SJSA1 (cell line): ENCODE measurements around the gene RANBP17. TPM values are rescaled to one million over a fixed set of nuclear protein-coding genes. Genes with fewer than 3 reads are reported as not detected.
"Not testable (repeated sequence)": the region's sequence is repeated elsewhere in the genome, so short reads cannot be mapped to it uniquely, and the experiment has no call there.

ENCODE experiments used
- DNase-seq, 2 experiments: peaks; one replicate each; pipeline ENCODE4 v3.0.0-alpha.2; 2015 to 2020; ENCODE audit warnings: low spot score in 2 of 2, low read depth in 1 of 2
- H3K27ac ChIP-seq: fragments of 250-450 bp; sonication (Bioruptor Pico); 2 replicates; pipeline ENCODE4 v1.5.1; 2020; ENCODE audit warnings: mild to moderate bottlenecking, moderate library complexity
- H3K27me3 ChIP-seq: fragments of 250-450 bp; sonication (Bioruptor Pico); replicated peaks from 2 replicates; pipeline ENCODE4 v1.5.1; 2020; ENCODE audit warnings: mild to moderate bottlenecking, moderate library complexity
- H3K36me3 ChIP-seq: fragments of 250-450 bp; sonication (Bioruptor Pico); 2 replicates; pipeline ENCODE4 v1.5.1; 2020; ENCODE audit warnings: mild to moderate bottlenecking
- H3K4me1 ChIP-seq: fragments of 250-450 bp; sonication (Bioruptor Pico); replicated peaks from 2 replicates; pipeline ENCODE4 v1.6.1; 2021; ENCODE audit warnings: mild to moderate bottlenecking
- H3K4me3 ChIP-seq: fragments of 250-450 bp; sonication (Bioruptor Pico); 2 replicates; pipeline ENCODE4 v1.5.1; 2020; ENCODE audit warnings: mild to moderate bottlenecking
- H3K9me3 ChIP-seq: fragments of 250-450 bp; sonication (Bioruptor Pico); replicated peaks from 2 replicates; pipeline ENCODE4 v1.5.1; 2020; ENCODE audit warnings: mild to moderate bottlenecking
- total RNA-seq: library from RNA; depleted of rRNA; stranded (reverse); fragments of >200 nt; shearing (Covaris generic); gene quantifications from 2 replicates; pipeline ENCODE4 v1.2.3, GENCODE V29; 2014

RANBP17 gene
- total RNA-seq, 1 experiment from 2014 or later: 24.6 TPM

DNA sequence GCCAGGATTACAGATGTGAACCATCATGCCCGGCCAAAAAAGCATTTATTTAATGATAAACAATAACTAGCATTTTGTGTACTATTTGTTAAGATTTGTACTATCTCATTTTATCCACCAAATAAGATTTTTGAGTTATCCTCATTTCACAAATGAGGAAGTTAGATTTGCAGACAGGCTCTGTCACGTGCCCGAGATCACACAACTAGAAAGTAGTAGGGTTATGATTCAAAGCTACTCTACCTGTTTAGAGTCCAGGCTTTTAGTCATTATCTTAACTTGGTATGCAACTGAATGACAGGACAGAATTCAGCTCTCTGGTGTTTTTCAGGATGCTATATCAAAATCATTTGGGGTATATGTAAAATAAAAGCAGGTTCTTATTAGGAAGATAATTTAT is 20.5 kb downstream of the RANBP17 start:
- Histone ChIP-seq H3K27me3 (no peaks in the 10 kb centered on the region), H3K9me3 (0 out of 2 replicates have a peak, but pooled peaks cover 2% of the 10 kb centered on the region), H3K27ac (no peak overlapping the region), H3K4me1 (0 out of 2 replicates have a peak, but pooled peaks cover 7% of the 10 kb centered on the region), H3K36me3 (peaks cover 23% of the 10 kb centered on the region), H3K4me3 (no peak overlapping the region)
- DNase-seq: no peak

DNA sequence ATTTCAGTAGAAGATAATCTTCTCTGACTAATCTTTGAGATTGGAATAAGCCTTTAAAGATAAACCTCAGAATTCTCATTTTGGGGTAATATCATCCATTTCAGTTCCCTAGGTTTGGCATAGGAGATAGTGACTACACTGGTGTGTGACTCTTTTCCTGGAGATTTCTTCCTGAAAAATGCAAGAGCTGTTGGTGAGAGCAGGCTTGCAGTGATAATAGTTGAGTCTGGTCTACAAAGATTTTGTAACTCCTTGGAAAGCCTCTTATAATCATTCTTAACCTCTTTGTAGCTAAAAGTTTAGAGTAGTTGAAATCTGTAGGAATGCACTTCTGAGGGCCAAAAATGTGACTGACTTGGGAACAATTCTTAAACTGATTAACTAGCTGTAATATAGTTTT is 23.4 kb downstream of the RANBP17 start:
- Histone ChIP-seq H3K36me3 (peaks cover 23% of the 10 kb centered on the region), H3K4me1 (peaks cover 7% of the 10 kb centered on the region; the same call in 1 of the 2 replicates), H3K9me3 (0 out of 2 replicates have a peak, but pooled peaks cover 2% of the 10 kb centered on the region), H3K27me3 (no peaks in the 10 kb centered on the region), H3K4me3 (no peak overlapping the region), H3K27ac (no peak overlapping the region)
- DNase-seq: no peak

DNA sequence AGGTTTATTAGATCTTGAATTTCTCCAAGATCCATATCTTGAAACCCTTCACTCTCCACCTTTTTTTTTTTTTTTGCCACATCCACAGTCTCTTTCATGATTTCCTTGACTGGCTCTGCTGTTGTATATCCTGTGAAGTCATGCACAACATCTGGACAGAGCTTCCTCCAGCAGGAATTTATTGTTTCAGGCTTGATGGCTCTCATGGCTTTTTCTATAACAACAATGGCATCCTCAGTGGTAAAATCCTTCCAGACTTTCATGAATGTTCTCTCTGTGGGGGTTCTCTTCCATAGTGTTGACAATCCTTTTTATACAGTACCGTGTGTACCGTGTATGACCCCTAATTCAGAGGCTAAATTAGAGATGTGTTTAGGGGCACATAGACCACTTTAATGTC is 24.0 kb downstream of the RANBP17 start:
- peaks cover 7% of the 10 kb centered on the region; the same call in 1 of the 2 replicates for H3K4me1 ChIP-seq
- H3K27me3 ChIP-seq: no peaks in the 10 kb centered on the region
- H3K27ac ChIP-seq: no peak overlapping the region
- H3K4me3 ChIP-seq: no peak overlapping the region
- no peak for DNase-seq
- H3K9me3 ChIP-seq: 0 out of 2 replicates have a peak, but pooled peaks cover 2% of the 10 kb centered on the region
- H3K36me3 ChIP-seq: peaks cover 19% of the 10 kb centered on the region

- no peak overlapping the region for H3K4me3 ChIP-seq
- H3K4me1 ChIP-seq: peaks cover 9% of the 10 kb centered on the region
- H3K9me3 ChIP-seq: 0 out of 2 replicates have a peak, but pooled peaks cover 2% of the 10 kb centered on the region
- DNase-seq: no peak
- H3K27me3 ChIP-seq: no peaks in the 10 kb centered on the region
- peaks cover 18% of the 10 kb centered on the region for H3K36me3 ChIP-seq
- no peak overlapping the region for H3K27ac ChIP-seq
Measured at GRCh38 chr5:170886210-170886894, 24.5 kb downstream of the RANBP17 start.

- Histone ChIP-seq H3K4me1 (peaks cover 30% of the 10 kb centered on the region), H3K27me3 (no peaks in the 10 kb centered on the region), H3K27ac (peak overlapping the region; percentile 63), H3K9me3 (no peaks in the 10 kb centered on the region), H3K36me3 (peaks cover 1% of the 10 kb centered on the region; the same call in 1 of the 2 replicates), H3K4me3 (no peak overlapping the region)
- peak; percentile 62 to 75 for DNase-seq
Measured at GRCh38 chr5:170892196-170892595, 30.4 kb downstream of the RANBP17 start.

- no peaks in the 10 kb centered on the region for H3K9me3 ChIP-seq
- H3K36me3 ChIP-seq: peaks cover 6% of the 10 kb centered on the region; the same call in 1 of the 2 replicates
- no peak overlapping the region for H3K4me3 ChIP-seq
- DNase-seq: no peak
- no peaks in the 10 kb centered on the region for H3K27me3 ChIP-seq
- H3K27ac ChIP-seq: no peak overlapping the region
- H3K4me1 ChIP-seq: peaks cover 30% of the 10 kb centered on the region
Measured at GRCh38 chr5:170894665-170895064, 32.8 kb downstream of the RANBP17 start.

GRCh38 chr5:170896779-170897178 is 35.0 kb downstream of the RANBP17 start:
- no peak for DNase-seq
- Histone ChIP-seq H3K4me3 (no peak overlapping the region), H3K27ac (no peak overlapping the region), H3K27me3 (no peaks in the 10 kb centered on the region), H3K4me1 (peaks cover 23% of the 10 kb centered on the region), H3K9me3 (no peaks in the 10 kb centered on the region), H3K36me3 (peaks cover 11% of the 10 kb centered on the region; the same call in 1 of the 2 replicates)

- no peak overlapping the region for H3K4me3 ChIP-seq
- H3K27ac ChIP-seq: no peak overlapping the region
- peaks cover 17% of the 10 kb centered on the region for H3K36me3 ChIP-seq
- DNase-seq: no peak
- H3K9me3 ChIP-seq: no peaks in the 10 kb centered on the region
- H3K27me3 ChIP-seq: no peaks in the 10 kb centered on the region
- peaks cover 9% of the 10 kb centered on the region for H3K4me1 ChIP-seq
Measured at GRCh38 chr5:170903075-170903474, 41.3 kb downstream of the RANBP17 start.

DNA sequence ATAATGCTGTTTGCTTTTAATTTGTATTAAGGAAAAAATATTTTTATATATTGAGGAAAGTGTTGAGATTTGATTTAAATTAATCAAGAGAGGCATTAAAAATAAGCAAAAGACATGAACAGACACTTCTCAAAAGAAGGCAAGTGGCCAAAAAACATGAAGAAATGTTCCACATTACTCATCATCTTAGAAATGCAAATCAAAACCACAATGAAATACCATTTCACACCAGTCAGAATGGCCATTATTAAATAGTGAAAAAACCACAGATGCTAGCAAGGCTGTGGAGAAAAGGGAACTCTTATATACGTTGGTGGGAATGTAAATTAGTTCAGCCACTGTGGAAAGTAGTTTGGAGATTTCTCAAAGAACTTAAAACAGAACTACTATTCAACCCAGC is 45.9 kb downstream of the RANBP17 start:
- no peak overlapping the region for H3K4me3 ChIP-seq
- H3K36me3 ChIP-seq: peaks cover 30% of the 10 kb centered on the region
- H3K27me3 ChIP-seq: no peaks in the 10 kb centered on the region
- peak overlapping the region; percentile 67 for H3K27ac ChIP-seq
- peak in 1 of 2 experiments; percentile 89 for DNase-seq
- peaks cover 20% of the 10 kb centered on the region for H3K4me1 ChIP-seq
- H3K9me3 ChIP-seq: no peaks in the 10 kb centered on the region

DNA sequence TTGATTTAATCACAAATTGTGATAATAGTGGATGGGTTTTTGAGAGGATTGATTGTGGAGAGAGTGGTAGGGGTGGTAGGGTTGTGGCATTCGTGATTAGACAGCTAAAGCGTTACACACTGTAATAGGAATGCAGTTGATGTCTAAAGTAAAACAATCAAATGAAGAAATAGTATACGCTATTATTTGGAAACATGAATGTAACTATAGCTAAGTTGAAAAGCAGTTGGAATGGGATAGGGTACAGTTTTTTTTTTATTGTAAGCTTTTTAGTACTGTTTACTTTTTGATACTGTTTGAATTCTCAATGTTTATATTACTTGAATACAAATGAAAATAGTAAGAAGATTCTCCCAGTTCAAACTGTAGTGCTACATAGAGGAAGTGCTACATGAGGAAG is 51.8 kb downstream of the RANBP17 start:
- H3K27ac ChIP-seq: peak overlapping the region; percentile 94
- H3K4me3 ChIP-seq: no peak overlapping the region
- peaks cover 20% of the 10 kb centered on the region; the same call in 1 of the 2 replicates for H3K36me3 ChIP-seq
- H3K4me1 ChIP-seq: peaks cover 30% of the 10 kb centered on the region
- peak in 1 of 2 experiments; percentile 89 for DNase-seq
- no peaks in the 10 kb centered on the region for H3K27me3 ChIP-seq
- no peaks in the 10 kb centered on the region for H3K9me3 ChIP-seq

DNA sequence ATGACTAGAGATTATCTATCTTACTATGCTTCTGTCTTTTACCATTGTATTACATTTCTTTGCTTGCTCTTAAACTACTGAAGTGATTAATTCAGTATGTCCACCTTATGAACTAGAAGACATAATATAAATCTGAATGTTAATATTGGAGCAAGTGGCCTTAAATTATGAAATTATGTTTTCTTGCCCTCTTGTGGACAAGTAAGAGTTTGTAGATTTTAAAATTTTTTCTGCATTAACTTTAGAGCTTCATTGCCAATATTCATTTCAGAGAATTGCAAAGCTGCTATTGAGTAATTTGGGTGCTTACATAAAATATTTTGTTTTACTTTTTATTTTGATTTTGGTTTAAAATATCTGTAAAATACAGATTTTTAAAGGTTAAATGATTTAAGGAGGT is 55.3 kb downstream of the RANBP17 start:
- Histone ChIP-seq H3K27ac (no peak overlapping the region), H3K9me3 (no peaks in the 10 kb centered on the region), H3K4me3 (no peak overlapping the region), H3K27me3 (no peaks in the 10 kb centered on the region), H3K36me3 (0 out of 2 replicates have a peak, but pooled peaks cover 8% of the 10 kb centered on the region), H3K4me1 (peaks cover 28% of the 10 kb centered on the region)
- no peak for DNase-seq

GRCh38 chr5:170920196-170920595 is 58.4 kb downstream of the RANBP17 start:
- Histone ChIP-seq H3K27me3 (no peaks in the 10 kb centered on the region), H3K4me3 (no peak overlapping the region), H3K9me3 (no peaks in the 10 kb centered on the region), H3K36me3 (0 out of 2 replicates have a peak, but pooled peaks cover 6% of the 10 kb centered on the region), H3K27ac (no peak overlapping the region), H3K4me1 (peaks cover 2% of the 10 kb centered on the region)
- no peak for DNase-seq

- not testable (repeated sequence) for H3K4me3 ChIP-seq, H3K36me3 ChIP-seq, H3K27ac ChIP-seq, H3K4me1 ChIP-seq, DNase-seq, H3K27me3 ChIP-seq, H3K9me3 ChIP-seq
Measured at GRCh38 chr5:170922331-170922730, 60.5 kb downstream of the RANBP17 start.

- Histone ChIP-seq H3K36me3 (0 out of 2 replicates have a peak, but pooled peaks cover 6% of the 10 kb centered on the region), H3K4me1 (no peaks in the 10 kb centered on the region), H3K4me3 (no peak overlapping the region), H3K27me3 (no peaks in the 10 kb centered on the region), H3K27ac (no peak overlapping the region), H3K9me3 (no peaks in the 10 kb centered on the region)
- no peak for DNase-seq
Measured at GRCh38 chr5:170923910-170924620, 62.2 kb downstream of the RANBP17 start.
